CD4-positive, alpha-beta T cell treated with Interleukin-17A for 1 hour (primary cell): ENCODE results near the gene HDGFL2.
A peak's percentile ranks its signal among the peaks of the same experiment; 100 is the strongest.
"Not testable (repeated sequence)": the region's sequence is repeated elsewhere in the genome, so short reads cannot be mapped to it uniquely, and the experiment has no call there.

Experiments
- DNase-seq: peaks from one replicate; pipeline ENCODE4 v3.0.0-alpha.2; 2020

HDGFL2 gene

DNA sequence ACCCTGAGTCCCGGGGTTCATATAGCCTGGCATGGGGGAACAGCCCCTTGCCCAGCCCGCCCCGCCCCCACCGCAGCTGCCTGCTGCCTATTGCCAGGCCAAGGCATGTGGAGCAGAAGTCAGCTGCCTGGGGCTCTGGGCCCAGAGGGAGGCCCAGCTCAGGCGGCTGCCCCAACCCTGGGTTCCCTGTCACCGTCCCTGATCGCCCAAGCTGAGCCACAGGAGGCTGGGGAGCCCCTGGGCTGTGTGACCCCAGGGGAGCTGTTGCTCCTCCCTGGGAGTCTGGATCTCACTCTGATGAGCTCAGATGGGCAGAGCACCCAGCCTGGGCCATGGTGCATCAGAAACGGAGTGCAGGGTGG is 44.8 kb downstream of the HDGFL2 start:
- DNase-seq, result no peak

DNA sequence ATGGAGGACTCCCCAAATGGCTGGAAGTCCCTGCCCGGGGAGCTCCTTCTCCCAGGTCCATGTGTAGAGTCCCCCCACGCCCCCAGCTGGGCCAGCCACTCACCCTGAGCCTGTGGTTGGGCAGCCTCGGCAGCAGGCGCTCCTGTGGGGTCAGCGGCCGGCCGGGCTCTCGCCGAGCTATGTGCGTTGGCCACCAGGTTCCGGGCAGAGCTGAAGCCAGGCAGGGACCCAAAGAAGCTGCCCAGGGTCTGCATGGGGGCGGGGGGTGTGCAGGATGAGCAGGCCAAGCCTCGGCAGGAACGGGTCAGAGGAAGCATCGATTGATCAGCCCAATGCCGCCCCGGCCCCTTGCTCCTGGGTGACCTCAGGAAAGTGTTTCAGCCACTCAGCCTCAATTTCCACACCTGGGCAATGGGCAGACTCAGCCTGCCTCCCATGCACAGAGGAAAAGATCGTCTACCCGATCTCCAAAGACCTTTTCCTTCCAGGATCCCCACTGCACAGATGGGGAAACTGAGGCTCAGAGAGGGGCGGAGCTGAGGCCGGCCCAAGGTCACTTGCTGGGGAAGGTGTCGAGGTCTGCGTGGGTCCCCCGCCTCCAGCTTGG is 45.5 kb downstream of the HDGFL2 start:
- DNase-seq, result no peak

DNA sequence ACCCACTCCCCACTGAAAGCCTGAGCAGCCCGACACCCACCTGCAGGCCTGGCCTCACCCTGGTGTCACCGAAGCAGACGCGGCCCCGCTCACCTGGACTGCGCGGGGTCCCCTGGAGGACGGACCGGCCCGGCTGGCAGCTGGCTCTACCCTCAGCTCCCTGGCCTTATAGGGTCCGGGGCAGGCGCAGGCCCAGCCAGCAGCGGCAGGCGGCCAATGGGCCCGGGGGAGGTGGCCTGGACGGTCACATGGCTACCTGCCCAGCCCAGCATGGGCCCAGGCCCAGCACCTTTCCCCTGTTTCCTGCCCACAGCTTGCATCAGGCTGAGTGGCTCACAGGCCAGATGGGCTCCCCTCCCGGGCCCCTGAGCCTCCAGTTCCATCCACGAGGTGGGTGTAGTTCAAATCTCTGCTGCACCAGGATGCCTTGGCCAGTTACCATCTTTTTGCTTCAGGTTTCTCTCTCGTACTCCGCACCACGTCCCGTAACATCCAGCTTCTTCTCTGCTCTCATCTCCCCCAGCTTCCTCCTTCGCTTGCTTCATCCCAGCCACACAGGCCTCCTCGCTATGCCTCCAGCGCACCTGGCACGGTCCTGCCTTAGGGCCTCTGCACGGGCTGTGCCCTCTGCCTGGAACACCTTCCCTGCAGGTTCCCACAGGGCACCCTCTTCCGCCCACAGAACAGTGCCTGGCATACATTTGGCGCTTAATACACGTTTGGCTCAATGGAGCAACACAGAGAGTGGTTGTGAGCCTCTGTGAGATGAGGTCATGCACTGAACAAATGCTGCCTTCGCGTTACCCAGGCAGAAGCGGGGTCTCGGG is 46.5 kb downstream of the HDGFL2 start, which contains the start of gene PLIN4:
Gene PLIN4 (minus strand): TSS at position 142 of the 827 bp plus-strand sequence. CDS start 214 bp downstream, outside the sequence.
- no peak for DNase-seq

DNA sequence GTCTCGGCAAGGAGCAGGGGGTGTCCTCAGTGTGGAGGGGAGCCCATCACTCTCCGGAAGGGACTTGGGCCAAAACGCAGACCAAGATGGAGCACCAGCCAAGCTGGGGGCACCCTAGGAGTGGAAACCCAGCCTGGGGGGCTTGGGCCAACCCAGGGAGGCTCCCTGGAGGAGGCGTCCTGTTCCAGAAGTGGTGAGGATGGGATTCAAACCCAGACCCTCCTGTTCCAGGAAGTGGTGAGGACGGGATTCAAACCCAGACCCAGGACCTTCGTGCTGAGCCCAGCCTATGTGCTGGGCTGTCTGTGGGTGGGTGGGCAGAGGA is 47.0 kb downstream of the HDGFL2 start:
- no peak for DNase-seq

DNA sequence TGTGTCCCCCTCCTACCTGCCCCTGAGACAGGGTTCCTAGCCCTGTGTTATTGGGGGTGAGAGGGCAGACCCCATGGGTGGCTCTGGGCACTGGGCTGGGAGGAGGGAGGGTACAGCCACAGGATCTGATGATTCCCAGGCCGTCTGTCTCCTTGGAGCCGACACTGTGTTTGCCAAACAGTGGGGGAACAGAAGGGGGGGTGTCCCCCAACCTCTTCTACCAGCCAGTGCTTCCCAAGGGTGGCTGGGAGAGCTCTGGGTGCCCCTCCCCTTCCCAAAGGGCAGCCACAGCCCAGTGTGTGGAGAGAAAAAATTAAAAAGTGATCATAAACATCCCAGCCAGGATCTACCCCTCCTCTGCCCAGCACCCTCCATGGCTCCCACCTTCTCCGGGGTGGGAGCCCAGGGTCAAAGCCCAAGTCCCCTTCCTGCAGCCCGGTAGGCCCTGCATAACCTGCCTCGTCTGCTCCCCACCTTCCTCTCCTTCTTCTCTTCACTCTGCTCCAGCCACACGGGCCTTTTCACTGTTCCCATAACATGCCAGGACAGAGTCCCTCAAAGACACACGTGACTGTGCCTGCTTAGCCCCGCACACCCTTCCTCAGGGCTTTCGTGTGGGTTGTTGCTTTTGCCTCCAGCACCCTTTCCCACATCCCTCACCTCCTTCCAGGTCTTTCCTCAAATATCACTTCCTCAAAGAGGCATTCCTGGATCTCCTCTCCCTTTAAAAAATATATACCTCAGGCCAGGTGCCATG is 47.6 kb downstream of the HDGFL2 start:
- no peak for DNase-seq

DNA sequence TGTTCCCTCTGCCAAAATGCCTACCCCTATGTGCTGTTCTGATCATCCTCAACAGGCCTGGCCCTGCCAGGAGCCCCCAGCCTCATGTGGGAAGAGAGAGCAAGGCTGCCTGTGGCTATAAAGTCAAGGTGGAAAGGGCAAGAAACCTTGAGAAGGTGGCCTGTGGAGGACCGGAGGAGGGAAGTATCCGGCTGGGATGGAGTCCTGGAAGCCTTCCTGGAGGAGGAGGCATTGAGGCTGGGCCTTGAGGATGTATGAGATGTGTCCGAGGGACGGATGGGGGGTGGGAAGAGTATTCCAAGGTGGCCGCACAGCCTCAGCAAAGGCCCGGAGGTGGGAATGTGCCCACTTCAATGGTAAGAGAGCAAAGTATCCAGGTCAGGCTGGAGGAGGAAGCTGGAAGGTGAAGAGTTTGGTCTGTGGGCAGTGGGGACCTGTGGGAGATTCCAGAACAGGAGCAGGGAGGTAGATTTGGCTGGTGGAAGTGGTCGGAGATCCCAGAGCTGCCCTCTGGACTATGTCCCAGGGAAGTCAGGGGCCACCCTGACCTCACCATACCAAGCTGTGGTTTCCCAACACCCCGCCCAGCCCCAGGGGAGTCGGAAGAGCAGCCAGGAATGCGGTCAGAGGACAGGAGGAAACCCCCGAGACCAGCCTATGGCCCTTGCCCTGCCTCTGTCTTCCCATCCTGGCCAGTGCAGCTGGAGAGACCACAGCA is 49.2 kb downstream of the HDGFL2 start:
- no peak for DNase-seq

DNA sequence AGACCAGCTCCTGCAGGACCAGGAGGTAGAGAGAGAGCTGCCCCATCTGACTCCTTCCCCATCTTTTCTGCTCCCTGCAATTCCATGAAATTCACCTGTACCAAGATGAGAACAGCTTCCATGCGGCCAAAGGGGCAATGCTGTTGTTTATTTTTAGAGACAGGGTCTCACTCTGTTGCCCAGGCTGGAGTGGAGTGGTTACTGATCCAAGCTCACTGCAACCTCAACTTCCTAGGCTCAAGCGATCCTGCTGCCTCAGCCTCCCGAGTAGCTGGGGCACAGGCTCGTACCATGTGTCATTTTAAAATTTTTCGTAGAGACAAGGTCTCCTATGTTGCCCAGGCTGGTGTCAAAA is 49.8 kb downstream of the HDGFL2 start:
- no peak for DNase-seq

DNA sequence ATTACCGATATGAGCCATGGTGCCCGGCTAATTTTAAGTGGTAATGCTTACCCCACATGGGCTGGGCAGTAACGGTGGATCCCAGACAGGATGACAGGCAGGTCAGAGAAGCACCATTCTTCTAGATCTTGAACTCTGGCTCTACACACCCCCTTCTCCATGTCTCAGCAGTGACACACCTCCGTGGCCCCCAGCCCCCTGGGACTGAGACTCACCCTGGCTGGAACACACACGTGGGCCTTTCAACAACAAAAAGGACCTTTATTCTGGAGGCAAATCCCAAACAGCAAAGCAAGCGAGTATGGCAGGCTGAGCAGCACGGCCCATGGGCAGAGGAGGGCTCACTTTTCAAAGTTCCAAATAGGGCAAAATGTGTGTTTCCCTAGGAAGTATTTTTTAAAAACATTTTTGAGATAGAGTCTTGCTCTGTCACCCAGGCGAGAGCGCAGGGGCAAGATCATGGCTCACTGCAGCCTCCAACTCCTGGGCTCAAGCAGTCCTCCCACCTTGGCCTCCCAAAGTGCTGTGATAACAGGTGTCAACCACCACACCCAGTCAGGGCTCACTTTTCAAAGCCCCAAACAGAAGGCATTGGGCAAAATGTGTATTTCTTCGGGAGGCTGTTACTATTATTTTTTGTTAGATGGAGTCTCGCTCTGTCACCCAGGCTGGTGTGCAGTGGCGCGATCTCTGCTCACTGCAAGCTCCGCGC is 50.4 kb downstream of the HDGFL2 start:
- no peak for DNase-seq

DNA sequence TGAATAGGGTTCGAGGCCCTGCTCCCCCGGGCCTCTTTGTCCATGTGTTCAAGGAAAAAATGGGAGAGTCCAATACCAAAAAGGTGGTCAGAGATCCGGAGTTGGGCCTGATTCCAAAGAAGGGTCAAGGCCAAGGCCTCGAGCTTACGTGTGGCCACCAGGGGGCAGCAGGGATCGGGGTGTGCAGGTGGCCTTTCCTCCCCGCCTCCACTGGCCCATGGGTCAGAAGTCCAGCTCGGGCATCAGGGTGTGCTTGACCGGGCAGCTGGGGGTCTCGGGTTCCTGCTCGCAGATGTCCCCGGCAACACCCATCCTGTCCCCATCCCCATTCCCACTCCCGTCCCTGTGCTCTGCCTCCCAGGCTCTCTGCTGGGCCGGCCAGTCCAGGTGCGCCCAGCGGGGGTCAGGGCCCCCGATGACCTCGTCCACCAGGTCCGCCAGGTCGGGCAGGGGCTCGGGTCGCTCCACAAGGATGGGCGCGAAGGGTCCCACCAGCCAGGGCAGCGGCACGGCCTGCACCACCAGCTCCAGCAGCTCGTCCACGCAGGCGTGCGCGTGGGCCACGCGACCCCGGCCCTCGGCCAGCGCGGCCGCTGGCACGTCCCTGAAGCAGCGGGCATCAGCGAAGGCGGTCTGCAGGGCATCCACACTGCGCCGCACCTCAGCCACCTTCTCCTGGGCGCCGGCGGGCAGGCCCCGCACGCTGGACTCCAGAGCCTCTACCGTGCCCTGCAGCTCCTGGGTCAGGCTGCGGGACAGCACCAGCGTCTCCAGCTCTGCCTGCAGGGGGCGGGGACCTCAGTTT is 51.4 kb downstream of the HDGFL2 start:
- no peak for DNase-seq

DNA sequence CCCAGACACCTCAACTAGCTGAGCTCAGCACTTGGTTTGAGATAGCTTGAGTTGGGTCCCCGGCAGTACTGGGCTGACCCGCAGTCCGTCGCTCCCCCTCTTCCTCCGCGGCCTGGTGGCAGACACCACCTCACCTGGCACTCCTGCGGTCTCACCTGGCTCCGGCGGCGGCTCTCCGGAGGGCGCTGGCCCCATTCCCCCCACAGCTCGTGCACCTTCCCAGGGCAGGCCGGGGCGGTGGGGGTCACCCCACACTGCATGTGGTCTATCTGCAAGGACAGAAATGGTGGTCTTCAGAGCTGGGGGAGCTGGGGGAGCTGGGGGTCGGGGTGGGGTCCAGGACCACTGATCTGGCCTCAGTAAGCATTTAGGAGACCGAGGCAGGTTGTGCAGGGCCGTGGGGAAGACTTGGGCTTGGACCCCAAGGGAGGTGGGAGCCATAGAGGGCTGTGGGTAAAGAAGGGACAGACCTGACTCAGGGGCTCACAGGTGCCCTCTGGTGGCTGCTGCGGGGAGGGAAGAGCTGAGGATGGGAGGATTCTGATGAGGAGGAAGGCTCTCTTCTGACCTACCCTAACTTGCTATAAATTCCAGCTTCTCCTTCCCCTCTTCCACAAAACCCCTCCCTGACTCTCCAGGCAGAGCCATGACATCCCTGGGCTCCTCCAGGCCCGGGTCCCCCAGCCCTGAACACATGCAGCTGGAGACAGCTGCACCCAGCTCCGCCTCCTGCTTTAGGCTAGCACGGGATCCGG is 52.9 kb downstream of the HDGFL2 start:
- DNase-seq, result peak; percentile 64

DNA sequence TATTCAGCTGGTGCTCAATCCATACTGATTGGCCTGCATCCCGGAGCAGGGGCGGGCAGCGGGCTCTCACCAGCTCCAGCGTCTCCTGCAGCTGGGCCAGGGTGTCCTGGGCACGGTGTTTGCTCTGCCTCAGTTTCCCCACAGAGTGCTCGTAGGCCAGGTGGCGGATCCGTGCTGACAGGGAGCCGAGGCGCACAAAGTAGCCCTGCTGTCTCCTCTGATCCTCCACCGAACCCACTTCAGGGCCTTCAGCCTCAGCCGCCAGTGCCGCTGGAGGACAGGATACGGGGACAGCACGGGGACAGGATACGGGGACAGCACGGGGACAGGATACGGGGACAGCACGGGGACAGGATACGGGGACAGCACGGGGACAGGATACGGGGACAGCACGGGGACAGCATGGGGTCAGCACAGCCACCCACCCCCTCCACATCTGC is 53.5 kb downstream of the HDGFL2 start:
- no peak for DNase-seq

DNA sequence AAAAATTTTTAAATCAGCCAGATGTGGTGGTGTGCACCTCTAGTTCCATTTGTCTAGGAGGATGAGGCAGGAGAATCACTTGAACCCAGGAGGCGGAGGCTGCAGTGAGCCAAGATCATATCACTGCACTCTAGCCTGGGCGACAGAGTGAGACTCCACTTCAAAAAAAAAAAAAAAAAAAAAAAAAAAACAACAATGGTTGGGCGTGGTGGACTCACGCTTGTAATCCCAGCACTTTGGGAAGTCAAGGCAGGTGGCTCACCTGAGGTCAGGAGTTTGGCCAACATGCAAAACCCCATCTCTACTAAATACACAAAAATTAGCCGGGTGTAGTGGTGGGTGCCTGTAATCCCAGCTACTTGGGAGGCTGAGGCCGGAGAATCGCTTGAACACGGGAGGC is 55.3 kb downstream of the HDGFL2 start:
- DNase-seq, result not testable (repeated sequence)

DNA sequence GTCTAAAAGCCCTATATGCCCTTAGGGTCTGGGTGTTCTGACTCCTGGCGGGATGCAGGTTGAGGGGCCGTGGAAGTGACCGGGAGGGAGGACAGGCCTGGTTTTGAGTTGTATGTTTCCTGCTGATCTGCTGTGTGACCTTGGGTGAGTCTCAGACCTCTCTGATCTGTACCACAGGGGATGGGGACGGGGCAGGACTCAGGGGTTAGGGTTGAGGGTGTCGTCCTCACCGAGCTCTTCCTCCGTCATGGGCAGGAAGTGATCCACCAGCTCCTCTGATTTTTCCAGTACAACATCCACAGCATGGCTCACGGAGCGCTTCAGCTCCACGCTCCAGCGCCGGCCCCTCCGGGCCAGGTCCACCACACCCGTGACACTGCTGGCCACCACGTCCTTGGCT is 56.7 kb downstream of the HDGFL2 start:
- DNase-seq, result no peak

DNA sequence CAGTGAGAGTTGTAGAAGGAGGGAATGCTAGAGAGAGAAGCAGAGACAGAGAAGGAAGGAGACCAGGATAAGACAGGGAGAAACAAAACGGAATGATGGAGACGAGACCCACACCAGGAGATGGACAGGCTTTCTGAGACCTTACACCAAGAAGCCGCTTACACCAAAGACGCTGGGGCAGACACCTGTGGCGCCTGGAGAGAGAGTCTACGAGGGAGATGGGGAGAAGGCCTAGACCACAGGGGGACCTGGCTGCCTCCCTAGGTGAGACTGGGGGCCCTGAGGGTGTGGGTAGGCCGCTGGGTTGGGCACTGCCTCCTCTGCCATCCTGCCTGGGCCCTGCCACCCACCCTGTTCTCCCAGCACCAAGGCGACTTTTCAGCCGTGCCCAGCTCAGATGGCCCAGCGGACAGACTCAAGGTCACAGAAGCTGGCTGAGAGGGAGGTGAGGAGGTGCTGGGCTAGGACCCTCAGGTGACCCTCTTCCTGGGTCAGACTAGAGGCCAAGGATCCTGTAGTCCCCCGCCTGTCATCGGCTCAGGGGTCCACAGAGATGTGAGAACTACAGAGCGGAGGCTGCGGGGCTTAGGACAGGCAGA is 57.9 kb downstream of the HDGFL2 start:
- DNase-seq, result no peak

DNA sequence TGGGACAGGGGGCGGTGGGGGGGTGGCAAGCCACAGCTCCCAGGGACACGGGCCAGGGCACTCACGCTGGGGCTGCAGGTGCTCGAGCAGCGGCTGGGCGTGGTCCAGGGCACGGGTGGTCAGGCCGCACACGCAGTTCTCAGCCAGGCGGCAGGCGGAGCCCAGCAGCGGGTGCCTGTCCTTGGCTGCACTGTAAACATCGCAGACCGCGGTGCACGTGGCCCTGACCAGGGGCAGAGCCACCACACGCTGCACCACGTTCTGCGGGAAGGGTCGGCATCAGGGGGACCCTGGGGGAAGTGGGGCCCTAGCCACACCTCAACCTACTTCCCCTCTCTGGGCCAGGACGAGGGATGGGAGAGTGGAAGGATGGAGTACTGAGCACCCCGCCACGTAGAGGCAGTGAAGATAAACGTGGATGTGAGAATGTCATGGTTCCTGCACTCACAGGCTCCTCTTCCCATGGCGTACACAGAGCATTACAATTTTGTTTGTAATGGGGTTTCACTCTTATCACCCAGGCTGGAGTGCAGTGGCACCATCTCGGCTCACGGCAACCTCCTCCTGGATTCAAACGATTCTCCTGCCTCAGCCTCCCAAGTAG is 59.6 kb downstream of the HDGFL2 start:
- no peak for DNase-seq

DNA sequence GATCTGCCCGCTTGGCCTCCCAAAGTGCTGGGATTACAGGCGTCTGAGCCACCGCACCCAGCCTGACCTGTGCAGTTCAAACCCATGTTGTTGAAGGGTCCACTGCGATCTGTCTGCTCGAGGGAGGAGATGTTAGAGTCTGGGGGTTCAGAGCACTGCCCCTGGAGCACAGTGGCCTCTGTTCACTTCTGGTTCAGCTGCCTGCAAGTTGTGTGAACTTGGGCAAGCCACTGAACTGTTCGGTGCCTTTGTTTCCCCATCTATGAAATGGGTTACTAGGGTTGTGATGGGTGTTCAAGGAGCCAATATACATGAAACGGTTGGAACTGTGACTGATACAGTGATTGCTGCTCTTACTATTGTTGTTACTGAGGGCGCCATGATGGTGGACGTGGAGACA is 61.2 kb downstream of the HDGFL2 start:
- no peak for DNase-seq

DNA sequence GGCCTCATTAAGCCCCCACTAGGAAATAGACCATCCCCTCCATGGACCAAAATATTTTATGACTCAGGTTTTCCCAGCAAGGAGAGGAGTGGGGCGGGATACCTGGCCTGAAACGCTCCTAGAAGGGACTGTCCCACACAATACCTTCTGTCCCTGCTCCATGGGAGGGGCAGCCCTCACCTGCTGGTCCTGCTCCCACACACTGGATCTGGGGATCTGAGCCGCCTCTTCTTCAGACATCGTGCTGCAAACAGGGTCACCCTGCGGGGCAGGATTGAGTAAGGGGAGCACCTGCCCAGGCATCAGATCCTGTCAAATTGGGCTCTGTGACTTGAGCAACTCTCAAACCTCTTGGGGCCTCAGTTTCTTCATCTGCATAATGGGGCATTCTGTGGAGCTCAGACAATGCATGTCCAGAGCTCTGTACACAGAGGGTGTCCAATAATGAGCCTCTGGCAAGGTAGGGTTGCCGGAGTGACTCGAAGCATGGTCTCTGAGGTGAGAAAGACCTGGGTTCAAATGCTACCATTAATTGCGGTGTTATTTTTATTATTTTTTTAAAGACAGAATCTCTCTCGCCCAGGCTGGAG is 61.8 kb downstream of the HDGFL2 start:
- no peak for DNase-seq

DNA sequence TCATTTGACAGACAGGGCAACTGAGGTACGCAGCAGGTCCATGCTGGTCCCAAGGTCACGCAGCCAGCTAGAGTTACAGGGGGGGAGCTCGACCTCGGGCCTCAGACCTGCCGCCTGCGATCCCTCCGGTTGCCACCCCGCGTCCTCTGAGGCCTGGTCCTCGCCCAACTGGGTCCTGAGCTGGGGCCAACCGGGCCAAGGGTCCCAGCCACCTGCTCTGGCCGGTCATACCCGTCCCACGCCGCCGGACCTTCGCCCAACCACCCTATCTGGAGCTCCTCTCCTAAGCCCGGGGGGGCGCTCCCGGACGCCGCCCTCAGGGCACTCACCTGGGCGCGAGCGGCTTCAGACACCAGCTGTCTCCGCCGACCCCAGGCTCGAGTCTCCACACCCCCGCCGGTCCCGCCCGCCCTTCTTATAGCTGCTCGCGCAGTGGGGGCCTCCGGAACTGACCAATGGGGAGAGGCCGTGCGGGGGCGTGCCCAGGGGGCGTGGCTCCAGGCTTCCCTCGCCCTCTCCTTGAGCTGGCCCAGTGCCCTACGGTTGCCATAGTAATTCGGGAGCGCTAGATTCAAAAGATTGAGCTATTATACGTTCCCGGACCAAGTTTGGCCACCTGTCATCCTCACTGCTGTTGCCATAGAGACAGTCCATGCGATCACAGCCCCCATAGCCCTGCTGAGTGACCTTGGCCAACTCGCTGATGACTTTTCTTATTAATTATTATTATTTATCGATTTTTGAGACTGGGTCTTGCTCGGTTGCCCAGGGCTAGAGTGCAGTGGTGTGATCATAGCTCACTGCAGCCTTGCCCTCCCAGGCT is 63.0 kb downstream of the HDGFL2 start, which contains the start of gene PLIN5:
Gene PLIN5 (minus strand): TSS at position 389 of the 823 bp plus-strand sequence. CDS start 1,150 bp downstream, outside the sequence.
- peak; percentile 49 for DNase-seq

DNA sequence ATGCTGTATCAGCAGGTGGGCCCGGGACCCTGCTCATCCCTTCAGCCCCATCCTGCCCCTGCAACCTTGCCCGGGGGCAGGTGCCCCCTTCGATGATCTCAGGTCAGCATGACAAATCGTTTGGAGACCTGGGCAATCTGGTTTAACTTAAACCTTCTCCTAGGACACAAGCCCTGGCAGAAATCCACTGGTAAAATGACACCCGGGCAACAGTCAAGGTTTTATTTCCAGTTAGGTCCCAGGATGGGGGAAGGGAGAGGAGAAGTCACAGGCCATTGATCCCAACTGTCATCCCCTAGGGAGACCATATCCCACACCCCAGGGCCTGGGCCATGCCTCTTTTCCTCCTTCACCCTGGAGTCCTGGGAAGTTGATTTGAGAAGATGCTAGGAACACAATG is 64.7 kb downstream of the HDGFL2 start:
- DNase-seq, result no peak
